NCI-H2196 treated with DMSO at 0.1 percent for 48 hours (cell line): ENCODE data around the gene BECN2.
"Not testable (repeated sequence)": the region's sequence is repeated elsewhere in the genome, so short reads cannot be mapped to it uniquely, and the experiment has no call there.

Experiments used
- DNase-seq: peaks from one replicate; lab custom pipeline; 2025; ENCODE audit not compliant: unreplicated experiment; lab: John Stamatoyannopoulos, UW

The BECN2 gene

DNA sequence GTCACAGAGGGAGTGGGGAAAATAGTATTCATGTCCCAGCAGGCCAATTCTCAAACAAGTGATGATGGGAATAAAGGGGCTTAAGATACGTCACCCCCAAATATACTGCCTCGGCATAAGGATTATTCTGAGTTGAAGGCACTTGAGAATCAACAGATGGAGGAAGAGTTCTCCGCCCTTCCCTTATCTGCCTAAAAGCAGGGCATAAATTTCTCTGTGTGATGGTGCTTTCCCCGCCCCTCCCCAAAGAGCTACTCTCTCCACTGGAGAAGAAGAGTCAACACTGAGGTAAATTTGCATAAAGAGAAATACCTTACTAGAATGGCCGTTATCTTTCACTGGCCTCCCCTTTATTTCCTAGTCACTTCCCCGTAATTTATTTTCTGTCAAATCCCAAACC lies 18.7 kb downstream of the BECN2 start:
- no peak for DNase-seq

DNA sequence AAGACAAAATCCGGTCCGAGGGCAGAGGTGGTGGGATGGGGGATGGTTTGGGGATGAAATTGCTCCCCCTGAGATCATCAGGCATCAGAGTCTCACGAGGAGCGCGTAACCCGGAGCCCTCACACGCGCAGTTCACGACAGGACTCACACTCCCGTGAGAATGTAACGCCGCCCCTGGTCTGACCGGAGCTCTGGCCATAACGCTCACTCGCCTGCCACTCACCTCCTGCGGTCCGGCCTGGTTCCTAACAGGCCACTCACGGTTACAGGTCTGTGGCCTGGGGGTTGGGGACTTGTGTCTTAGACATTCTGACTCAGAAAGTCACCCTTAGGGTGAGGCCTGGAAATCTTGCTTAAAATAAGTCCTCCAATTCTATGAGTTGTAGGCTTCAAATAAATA lies 21.5 kb downstream of the BECN2 start:
- no peak for DNase-seq

DNA sequence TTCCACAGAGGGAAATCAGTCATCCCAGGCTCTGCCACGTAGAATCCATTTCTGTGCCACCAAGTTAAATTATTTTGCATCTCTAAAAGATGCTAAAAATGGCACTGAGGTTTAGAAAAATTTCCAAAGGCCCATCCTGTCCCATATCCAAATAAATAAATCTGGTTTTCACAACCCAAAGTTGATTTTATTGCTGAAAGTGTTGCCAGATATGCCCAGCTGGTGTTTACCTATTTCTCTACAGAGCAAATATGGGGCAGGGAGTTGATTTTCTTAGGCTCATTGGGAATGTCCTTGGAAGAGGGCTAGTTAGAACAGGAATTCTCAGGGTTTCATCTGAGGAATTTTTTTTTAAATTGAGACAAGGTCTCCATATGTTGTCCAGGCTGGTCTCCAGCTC lies 22.4 kb downstream of the BECN2 start:
- no peak for DNase-seq

DNA sequence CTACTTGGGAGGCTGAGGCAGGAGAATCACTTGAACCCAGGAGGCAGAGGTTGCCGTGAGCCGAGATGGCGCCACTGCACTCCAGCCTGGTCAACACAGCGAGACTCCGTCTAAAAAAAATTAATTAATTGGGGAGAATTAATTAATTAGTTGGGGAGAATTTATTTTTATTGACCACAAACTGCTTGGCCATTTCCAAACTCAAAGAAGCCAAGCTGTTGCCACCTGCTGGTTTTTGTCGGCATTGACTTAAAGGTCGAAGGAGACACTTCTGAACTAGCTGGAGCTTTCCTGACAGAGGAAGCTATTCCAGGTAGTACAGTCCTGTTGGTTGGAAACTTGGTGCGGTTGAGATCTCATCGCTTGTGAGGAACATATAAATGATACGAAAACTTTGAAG lies 28.2 kb downstream of the BECN2 start:
- no peak for DNase-seq

DNA sequence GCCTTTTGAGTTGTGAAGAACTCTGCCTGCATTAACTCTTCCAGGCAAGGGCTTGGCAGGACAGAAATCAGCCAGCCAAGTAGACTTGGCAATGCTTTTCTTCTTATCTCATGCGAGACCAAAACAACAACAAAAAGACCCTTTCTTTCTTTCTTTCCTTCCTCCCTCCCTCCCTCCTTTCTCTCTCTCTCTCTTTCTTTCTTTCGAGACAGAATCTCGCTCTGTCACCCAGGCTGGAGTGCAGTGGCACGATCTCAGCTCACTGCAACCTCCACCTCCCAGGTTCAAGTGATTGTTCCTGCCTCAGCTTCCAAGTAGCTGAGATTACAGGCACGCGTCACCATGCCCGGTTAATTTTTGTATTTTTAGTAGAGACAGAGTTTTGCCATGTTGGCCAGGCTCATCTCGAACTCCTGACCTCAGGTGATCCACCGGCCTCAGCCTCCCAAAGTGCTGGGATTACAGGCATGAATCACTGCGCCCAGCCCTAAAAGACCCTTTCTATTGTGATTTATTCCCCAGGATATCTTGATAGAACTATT lies 30.9 kb downstream of the BECN2 start:
- not testable (repeated sequence) for DNase-seq

GRCh38 chr1:241990040-241990439 lies 32.5 kb downstream of the BECN2 start:
- DNase-seq, result no peak

GRCh38 chr1:241992734-241993133 lies 35.2 kb downstream of the BECN2 start:
- no peak for DNase-seq

DNA sequence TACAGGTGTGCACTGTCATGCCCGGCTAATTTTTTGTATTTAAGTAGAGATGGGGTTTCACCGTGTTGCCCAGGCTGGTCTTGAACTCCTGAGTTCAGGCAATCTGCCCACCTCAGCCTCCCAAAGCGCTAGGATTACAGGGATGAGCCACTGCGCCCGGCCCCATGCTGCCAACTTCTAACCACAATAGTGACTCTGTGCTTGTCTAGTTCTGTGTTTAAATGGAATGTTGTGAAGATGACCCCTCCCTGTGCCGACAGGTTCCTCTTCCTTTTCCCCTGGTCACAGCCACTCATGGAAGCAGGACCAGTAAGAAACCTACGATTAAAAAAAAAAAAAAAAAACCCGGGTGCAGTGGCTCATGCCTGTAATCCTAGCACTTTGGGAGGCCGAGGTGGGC lies 36.6 kb downstream of the BECN2 start:
- no peak for DNase-seq

DNA sequence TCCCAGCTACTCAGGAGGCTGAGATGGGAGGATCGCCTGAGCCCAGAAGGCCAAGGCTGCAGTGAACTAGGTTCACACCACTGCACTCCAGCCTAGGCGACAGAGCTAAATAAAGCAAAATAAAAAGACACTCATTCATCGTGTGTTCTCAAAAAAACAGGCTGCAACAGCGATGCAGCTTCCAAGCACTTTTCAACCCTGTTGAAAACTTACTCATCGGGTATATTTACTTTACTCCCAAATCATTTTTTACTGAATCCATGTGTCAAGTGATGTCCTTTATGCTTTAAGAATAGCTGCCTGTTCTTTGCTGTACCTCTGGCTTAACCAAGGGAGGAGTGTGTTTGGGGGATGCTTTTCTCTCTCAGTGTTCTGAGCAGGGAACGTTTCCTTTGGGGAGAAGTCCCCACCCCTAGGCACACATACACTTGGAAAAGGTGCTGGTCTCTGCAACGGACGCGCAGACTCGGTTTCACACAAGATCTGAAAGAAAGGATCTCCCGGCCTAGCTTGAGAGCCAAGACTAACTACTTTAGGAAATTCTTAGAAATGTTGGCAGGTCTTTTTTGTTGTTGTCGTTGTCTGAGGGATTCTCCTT lies 39.9 kb downstream of the BECN2 start:
- DNase-seq, result no peak

DNA sequence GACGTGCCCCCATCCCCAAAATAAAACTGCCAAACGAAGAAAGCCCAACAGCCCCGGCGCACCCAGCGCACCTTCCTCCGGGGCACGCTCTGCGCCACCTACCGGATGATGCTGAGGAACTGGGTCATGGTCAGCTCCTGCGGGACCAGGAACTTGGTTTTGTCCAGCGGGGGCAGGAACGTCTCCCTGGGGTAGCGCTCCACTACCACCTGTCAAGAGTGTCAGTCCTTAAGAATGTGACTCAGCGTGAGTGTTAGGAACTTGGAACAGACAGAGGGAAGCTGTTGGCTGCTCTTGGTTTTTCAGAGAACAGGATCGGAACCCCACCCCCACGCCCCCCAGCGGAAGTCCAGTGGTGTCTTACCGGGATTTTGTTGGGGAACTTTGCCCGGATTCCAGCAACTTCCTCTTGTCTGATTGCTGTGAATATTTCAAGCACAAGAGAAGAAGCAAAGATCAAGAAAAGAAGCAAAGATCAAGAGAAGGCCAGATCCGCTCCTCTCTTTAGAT lies 40.9 kb downstream of the BECN2 start:
- no peak for DNase-seq

DNA sequence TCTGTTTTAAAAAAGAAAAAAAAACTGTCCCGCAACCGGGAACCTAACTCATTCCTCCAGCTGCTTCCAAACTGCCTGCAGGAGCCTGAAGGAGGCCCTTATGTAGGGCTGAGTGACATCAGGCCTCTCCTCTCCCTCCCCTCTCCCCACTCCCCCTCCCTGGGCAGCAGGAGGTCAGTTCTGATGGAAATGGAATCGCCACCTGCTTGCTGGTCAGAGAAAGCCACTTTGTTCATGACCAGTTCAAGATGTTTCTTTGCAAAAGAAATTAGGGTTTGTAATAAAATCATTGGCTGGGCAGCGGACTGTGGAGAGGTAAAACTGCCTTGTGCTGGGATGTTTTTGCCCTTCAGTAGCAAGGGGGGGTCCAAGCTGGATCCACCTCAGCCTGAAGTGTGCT lies 41.5 kb downstream of the BECN2 start, which contains the start of gene MAP1LC3C:
TSS of gene MAP1LC3C (minus strand) at position 73 of the 400 bp plus-strand sequence. CDS start 90 bp downstream, outside the sequence.
- DNase-seq, result no peak

DNA sequence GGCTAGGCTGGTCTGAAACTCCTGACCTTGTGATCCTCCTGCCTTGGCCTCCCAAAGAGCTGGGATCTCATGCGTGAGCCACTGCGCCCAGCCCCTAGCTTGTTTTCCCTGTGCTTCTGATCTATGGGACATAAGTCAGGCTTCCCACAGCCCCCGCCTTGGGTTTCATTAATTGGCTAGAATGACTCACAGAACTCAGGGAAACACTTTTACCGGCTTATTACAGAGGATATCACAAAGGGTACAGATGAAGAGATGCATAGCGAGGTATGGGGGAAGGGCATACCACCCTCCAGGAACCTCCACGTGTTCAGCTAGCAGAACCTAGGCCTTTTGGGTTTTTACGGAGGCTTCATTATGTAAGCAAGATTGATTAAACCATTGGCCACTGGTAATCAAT lies 42.9 kb downstream of the BECN2 start:
- no peak for DNase-seq

GRCh38 chr1:242002072-242002471 lies 44.5 kb downstream of the BECN2 start:
- no peak for DNase-seq

GRCh38 chr1:242002510-242002909 lies 44.9 kb downstream of the BECN2 start:
- DNase-seq, result no peak

DNA sequence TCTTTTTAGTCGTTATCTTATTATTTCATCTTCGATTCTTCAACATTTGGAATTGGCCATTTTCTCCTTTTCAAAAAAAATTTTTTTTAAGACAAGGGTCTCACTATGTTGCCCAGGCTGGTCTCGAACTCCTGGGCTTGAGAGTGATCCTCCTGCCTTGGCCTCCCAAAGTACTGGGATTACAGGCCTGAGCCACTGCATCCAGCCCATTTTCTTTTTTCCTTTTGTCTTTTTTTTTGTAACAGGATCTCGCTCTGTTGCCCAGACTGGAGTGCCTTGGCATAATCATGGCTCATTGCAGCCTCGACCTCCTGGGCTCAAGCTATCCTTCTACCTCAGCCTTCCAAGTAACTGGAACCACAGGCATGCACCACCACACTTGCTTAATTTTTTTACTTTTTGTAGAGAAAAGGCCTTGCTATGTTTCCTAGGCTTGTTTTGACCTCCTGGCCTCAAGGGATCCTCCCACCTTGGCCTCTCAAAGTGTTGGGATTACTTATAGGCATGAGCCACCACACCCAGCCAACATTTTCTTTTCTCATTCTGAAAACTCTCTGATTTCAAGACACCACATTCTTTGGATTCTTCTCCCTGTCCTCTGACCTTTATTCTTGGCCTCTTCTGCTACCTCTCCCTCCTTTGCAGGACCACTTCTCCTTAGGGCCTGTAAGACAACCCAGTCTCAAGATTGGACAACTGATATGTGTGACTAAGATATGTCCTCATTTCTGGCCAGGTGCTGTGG lies 47.4 kb downstream of the BECN2 start:
- no peak for DNase-seq

- no peak for DNase-seq
These were observed 48.4 kb downstream of the BECN2 start for GRCh38 chr1:242005866-242006535.

- no peak for DNase-seq
These were observed 49.4 kb downstream of the BECN2 start for GRCh38 chr1:242006976-242007375.
